ENCODE measurements around the gene NNT.

DNA sequence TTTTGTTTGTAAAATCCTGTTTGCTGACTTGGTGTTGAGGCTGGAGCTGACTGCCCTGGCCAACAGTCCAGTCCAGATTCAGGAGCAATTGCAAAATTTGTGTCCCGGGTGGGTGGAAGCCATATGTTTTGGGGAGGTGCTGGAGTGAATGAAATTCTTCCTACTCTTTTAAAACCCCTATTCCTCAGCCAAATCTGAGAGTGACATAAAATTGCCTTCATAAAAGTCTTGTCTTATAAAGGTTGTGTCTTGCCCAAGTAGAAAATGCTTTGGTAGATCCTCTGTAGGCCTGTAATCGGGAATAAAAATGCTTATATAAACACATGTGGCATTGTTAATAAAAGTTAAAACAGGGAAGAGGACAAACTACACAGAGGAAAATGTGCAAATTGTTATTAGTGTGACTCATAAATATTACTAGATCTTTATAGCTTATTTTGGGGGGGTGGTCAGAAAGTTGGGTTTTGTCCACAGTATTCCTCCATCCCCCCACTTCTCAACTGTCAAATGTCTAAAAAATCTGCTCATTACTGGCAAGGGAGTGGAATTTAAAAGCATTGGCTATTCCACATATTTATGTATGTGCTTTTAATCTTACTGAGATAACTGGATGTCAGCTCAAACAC is 45.6 kb downstream of the NNT start:
- TF ChIP-seq POLR2A (IDR thresholded peaks at IDR 0.05) (no peak), CTCF (IDR thresholded peaks at IDR 0.05) (no peak)

Measured in heart left ventricle (tissue), 13 donors.